WTC11 (cell line): ENCODE results near the gene DIP2A. TPM values are rescaled to one million over a fixed set of nuclear protein-coding genes. Genes with fewer than 3 reads are reported as not detected.

Experiments used
- ATAC-seq: fragments of 200-7000 bp; cut with Tn5 transposase; 2 replicates; pipeline ENCODE4 v1.10.0; 2021; ENCODE audit warnings: mild to moderate bottlenecking, moderate library complexity
- CTCF ChIA-PET: fragments of 300-600 bp; sonication (Branson Sonifier 250); formaldehyde crosslinking; loops from one replicate; lab custom pipeline; 2021; ENCODE audit warnings: antibody characterized with exemption; lab: Charles Lee
- POLR2A ChIA-PET: fragments of 350-600 bp; sonication (Branson Sonifier 250); formaldehyde crosslinking; loops from one replicate; lab custom pipeline; 2021; ENCODE audit warnings: antibody characterized with exemption; lab: Charles Lee
- DNase-seq: peaks from one replicate; pipeline ENCODE4 v3.0.0; 2021; ENCODE audit warnings: low spot score
- H3K27ac Mint-ChIP-seq: 2 replicates; pipeline ENCODE4 v1.8.0; 2021; ENCODE audit warnings: mixed read lengths
- H3K27me3 Mint-ChIP-seq: 2 replicates; pipeline ENCODE4 v1.8.0; 2021; ENCODE audit warnings: low read depth, mild to moderate bottlenecking, moderate library complexity, mixed read lengths
- H3K36me3 Mint-ChIP-seq: 2 replicates; pipeline ENCODE4 v1.8.0; 2021; ENCODE audit warnings: mixed read lengths
- H3K4me1 Mint-ChIP-seq: 2 replicates; pipeline ENCODE4 v1.8.0; 2022; ENCODE audit warnings: mixed read lengths
- H3K4me3 Mint-ChIP-seq: 2 replicates; pipeline ENCODE4 v1.8.0; 2021; ENCODE audit warnings: mild to moderate bottlenecking, moderate library complexity, mixed read lengths
- H3K9me3 Mint-ChIP-seq: 2 replicates; pipeline ENCODE4 v1.8.0; 2021; ENCODE audit warnings: mixed read lengths
- AR ChIP-seq: fragments of 250-450 bp; sonication (Bioruptor Pico); IDR thresholded peaks from 2 replicates; pipeline ENCODE4 v1.9.0; 2021; ENCODE audit warnings: mild to moderate bottlenecking
- ATF1 ChIP-seq: sonication (generic); formaldehyde crosslinking; IDR thresholded peaks from 2 replicates; pipeline ENCODE4 v1.8.1; 2023; ENCODE audit warnings: mild to moderate bottlenecking, moderate library complexity, missing genetic modification reagents
- ATF6 ChIP-seq: sonication (generic); formaldehyde crosslinking; IDR thresholded peaks from 2 replicates; pipeline ENCODE4 v1.8.1; 2023; ENCODE audit warnings: mild to moderate bottlenecking, missing genetic modification reagents
- ERG ChIP-seq: fragments of 250-450 bp; sonication (Bioruptor Pico); IDR thresholded peaks from 2 replicates; pipeline ENCODE4 v1.8.0; 2021; ENCODE audit warnings: mild to moderate bottlenecking
- HMGA2 ChIP-seq: fragments of 250-450 bp; sonication (Bioruptor Pico); IDR thresholded peaks from 2 replicates; pipeline ENCODE4 v1.4.0; 2021; ENCODE audit warnings: mild to moderate bottlenecking, moderate library complexity
- IRF2 ChIP-seq: sonication (generic); formaldehyde crosslinking; IDR thresholded peaks from 2 replicates; pipeline ENCODE4 v1.8.0; 2022; ENCODE audit warnings: low read depth, missing genetic modification reagents, borderline replicate concordance
- NFATC4 ChIP-seq: fragments of 250-450 bp; sonication (Bioruptor Pico); IDR thresholded peaks from 2 replicates; pipeline ENCODE4 v1.9.0; 2021; ENCODE audit warnings: mild to moderate bottlenecking
- NFE2L1 ChIP-seq: sonication (generic); formaldehyde crosslinking; IDR thresholded peaks from 2 replicates; pipeline ENCODE4 v1.8.1; 2023; ENCODE audit warnings: missing genetic modification reagents
- NR1H2 ChIP-seq: sonication (generic); formaldehyde crosslinking; IDR thresholded peaks from 2 replicates; pipeline ENCODE4 v1.9.0; 2021; ENCODE audit warnings: mild to moderate bottlenecking, moderate library complexity, missing genetic modification reagents
- NR3C1 ChIP-seq: sonication (generic); formaldehyde crosslinking; conservative IDR thresholded peaks from 2 replicates; pipeline ENCODE4 v1.8.1; 2023; ENCODE audit warnings: low read depth, mild to moderate bottlenecking, missing genetic modification reagents
- PREB ChIP-seq: sonication (generic); formaldehyde crosslinking; IDR thresholded peaks from 2 replicates; pipeline ENCODE4 v1.8.1; 2022; ENCODE audit warnings: mild to moderate bottlenecking, missing genetic modification reagents, moderate library complexity, borderline replicate concordance
- RORB ChIP-seq: fragments of 250-450 bp; sonication (Bioruptor Pico); IDR thresholded peaks from 2 replicates; pipeline ENCODE4 v1.9.0; 2021; ENCODE audit warnings: mild to moderate bottlenecking
- SMAD4 ChIP-seq: sonication (generic); formaldehyde crosslinking; IDR thresholded peaks from 2 replicates; pipeline ENCODE4 v1.8.0; 2022; ENCODE audit warnings: mild to moderate bottlenecking, missing genetic modification reagents
- SOX15 ChIP-seq: fragments of 250-450 bp; sonication (Bioruptor Pico); IDR thresholded peaks from 2 replicates; pipeline ENCODE4 v1.9.0; 2021; ENCODE audit warnings: mild to moderate bottlenecking
- TCF7 ChIP-seq: sonication (generic); formaldehyde crosslinking; IDR thresholded peaks from 2 replicates; pipeline ENCODE4 v1.8.0; 2022; ENCODE audit warnings: mild to moderate bottlenecking, low read depth, missing genetic modification reagents, moderate library complexity
- TP53 ChIP-seq: sonication (generic); formaldehyde crosslinking; IDR thresholded peaks from 2 replicates; pipeline ENCODE4 v1.8.1; 2023; ENCODE audit warnings: mild to moderate bottlenecking, missing genetic modification reagents
- ZNF138 ChIP-seq: sonication (generic); formaldehyde crosslinking; conservative IDR thresholded peaks from 2 replicates; pipeline ENCODE4 v1.8.1; 2022; ENCODE audit warnings: mild to moderate bottlenecking, moderate library complexity, missing genetic modification reagents
- ZNF281 ChIP-seq: sonication (generic); formaldehyde crosslinking; IDR thresholded peaks from 2 replicates; pipeline ENCODE4 v1.8.0; 2023; ENCODE audit warnings: mild to moderate bottlenecking, missing genetic modification reagents
- ZNF416 ChIP-seq: fragments of 250-450 bp; sonication (Bioruptor Pico); IDR thresholded peaks from 2 replicates; pipeline ENCODE4 v1.9.0; 2021; ENCODE audit warnings: mild to moderate bottlenecking, inconsistent platforms
- ZSCAN18 ChIP-seq: fragments of 250-450 bp; sonication (Bioruptor Pico); IDR thresholded peaks from 2 replicates; pipeline ENCODE4 v2.1.2; 2022; ENCODE audit warnings: mild to moderate bottlenecking, moderate library complexity
- total RNA-seq: library from RNA; stranded (reverse); gene quantifications from 3 replicates; pipeline ENCODE4 v1.2.3, GENCODE V29; 2021

The DIP2A gene
- total RNA-seq, 1 experiment from 2014 or later = 39.4 TPM

GRCh38 chr21:46567348-46567747 lies 108.7 kb downstream of the DIP2A start:
- ChIA-PET CTCF (no interaction called here), POLR2A (no interaction called here)
- DNase-seq = no peak
- Mint-ChIP-seq H3K27me3 (no peaks in the 10 kb centered on the region), H3K4me3 (no peak overlapping the region), H3K4me1 (no peaks in the 10 kb centered on the region), H3K27ac (no peak overlapping the region), H3K36me3 (peaks cover 47% of the 10 kb centered on the region), H3K9me3 (peaks cover 3% of the 10 kb centered on the region; the same call in 1 of the 2 replicates)
- no peak for ATAC-seq
- TF ChIP-seq ATF1 (CRISPR knock-in tag) (no peak), NR1H2 (no peak), ATF6 (CRISPR knock-in tag) (no peak), RORB (CRISPR knock-in tag) (no peak), AR (CRISPR knock-in tag) (no peak), PREB (CRISPR knock-in tag) (no peak), TP53 (CRISPR knock-in tag) (no peak), ERG (CRISPR knock-in tag) (no peak), IRF2 (CRISPR knock-in tag) (no peak), NFATC4 (CRISPR knock-in tag) (no peak), SOX15 (CRISPR knock-in tag) (no peak), HMGA2 (CRISPR knock-in tag) (no peak), ZNF416 (CRISPR knock-in tag) (no peak), SMAD4 (CRISPR knock-in tag) (no peak), ZNF138 (CRISPR knock-in tag) (no peak), ZSCAN18 (no peak), NR3C1 (no peak), ZNF281 (no peak), NFE2L1 (no peak), TCF7 (CRISPR knock-in tag) (no peak)
